ENCODE data around the gene RER1.
A peak's percentile ranks its signal among the peaks of the same experiment; 100 is the strongest.

The RER1 gene

DNA sequence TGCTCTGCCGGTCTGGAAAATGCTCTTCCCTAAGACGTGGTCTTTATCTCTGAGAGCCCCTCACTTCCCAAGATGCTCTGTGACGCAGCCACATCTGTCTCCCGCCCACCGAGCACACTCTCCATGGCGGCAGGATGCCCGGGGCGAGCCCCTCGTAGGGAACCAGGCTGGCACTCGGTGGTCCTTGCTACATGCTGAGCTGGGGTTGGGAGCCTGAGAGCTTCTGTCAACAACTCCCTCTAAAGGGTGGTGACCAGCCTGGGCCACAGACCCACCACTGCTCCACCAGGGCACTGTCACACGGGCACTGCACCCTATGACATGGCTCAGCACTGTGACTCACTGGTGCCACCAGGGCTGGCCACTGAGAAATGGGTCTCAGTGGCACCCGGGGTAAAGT, 18.1 kb downstream of the RER1 start:
- no peak for DNase-seq

- DNase-seq = no peak
These were observed 20.3 kb downstream of the RER1 start for GRCh38 chr1:2411801-2412394.

GRCh38 chr1:2412395-2412772, 20.7 kb downstream of the RER1 start, which contains the start of gene PEX10:
Gene PEX10, minus strand, starts transcription at chr1:2412564. Its CDS starts 62 bp downstream, at chr1:2412502.
- DNase-seq = peak; percentile 92 to 94

DNA sequence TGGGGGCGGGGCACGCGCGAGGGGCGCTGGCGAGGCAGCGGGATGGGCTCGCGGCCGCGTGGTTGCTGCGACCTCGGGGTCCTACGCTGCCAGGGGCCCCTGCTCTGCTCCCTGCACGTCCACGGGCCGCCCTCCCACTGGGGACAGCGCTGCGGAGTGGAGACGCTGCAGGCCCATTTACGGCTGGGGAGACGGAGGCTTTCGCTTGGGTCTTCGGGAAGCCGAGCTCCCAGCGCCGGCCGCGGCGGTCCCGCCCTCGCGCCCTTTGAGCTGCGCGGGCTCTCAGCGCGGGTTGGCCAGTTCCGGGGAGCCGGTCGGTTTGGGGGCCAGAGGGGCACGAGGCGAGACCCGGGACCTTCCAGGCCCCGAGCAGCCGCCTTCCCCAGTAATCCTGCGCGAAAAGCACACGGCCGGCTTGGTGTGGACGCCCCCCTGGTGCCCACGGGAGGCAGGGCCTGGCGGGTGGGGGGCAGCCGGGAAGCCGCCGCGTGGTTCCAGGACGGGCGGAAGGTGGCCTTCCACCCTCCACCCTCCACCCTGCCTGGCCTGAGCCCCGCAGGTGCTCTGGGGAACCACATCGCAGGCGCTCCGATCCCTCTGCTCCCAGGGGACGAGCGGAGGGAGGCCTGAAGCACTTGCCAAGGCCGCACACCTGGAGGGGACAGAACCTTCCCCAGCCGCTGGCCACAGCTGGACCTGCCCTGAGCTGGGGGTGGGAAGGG, 21.3 kb downstream of the RER1 start:
- DNase-seq = peak in 1 of 2 experiments; percentile 54

- no peak for DNase-seq
These were observed 22.1 kb downstream of the RER1 start for GRCh38 chr1:2413495-2414296.

GRCh38 chr1:2414297-2414958, 22.8 kb downstream of the RER1 start:
- peak; percentile 36 to 51 for DNase-seq

- DNase-seq = no peak
These were observed 23.7 kb downstream of the RER1 start for GRCh38 chr1:2415337-2415736.

- no peak for DNase-seq
These were observed 24.2 kb downstream of the RER1 start for GRCh38 chr1:2415801-2416208.

DNA sequence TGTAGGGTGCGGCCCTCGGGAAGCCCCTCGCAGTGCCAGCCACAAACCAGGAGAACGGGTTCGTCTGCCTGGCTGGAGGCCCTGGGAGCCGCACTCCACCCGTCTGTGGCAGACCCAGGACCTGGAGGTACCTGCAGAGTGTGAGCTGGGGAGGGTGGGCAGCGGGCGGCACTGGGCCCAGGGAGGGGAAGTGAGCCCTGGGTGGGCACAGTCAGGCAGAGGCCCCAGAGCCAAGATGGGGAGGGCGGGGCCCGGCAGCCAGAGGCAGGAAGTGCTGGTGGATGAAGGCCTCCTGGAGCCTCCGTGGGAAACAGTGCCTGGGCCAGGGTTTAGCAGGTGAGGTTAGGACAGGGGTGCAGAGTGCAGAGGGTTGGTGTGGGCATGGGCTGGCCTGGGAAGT, 24.8 kb downstream of the RER1 start:
- DNase-seq = no peak

- no peak for DNase-seq
These were observed 25.6 kb downstream of the RER1 start for GRCh38 chr1:2417083-2417832.

DNA sequence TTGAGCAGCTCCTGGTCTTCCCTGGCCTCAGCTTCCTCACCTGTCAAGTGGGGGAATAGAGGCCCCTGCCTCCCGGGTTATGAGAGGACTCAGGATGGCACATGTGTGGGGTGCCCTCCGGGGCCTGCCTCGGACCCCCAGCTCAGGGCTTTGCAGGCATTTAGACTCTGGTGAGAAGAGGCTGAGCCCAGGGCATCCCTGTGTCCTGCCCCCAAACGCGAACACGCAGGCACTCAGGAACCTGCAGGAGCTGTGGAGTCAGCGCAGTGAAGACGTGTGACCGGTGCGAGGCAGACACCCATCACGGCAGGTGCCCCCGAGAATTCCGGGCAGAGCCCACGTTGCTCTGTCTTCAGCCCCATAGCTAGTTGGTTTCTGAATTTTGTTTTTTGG, 26.2 kb downstream of the RER1 start:
- DNase-seq = no peak

GRCh38 chr1:2418791-2419320, 27.2 kb downstream of the RER1 start:
- no peak for DNase-seq

- DNase-seq = no peak
These were observed 27.8 kb downstream of the RER1 start for GRCh38 chr1:2419416-2419815.

GRCh38 chr1:2422523-2422922, 30.9 kb downstream of the RER1 start:
- no peak for DNase-seq

DNA sequence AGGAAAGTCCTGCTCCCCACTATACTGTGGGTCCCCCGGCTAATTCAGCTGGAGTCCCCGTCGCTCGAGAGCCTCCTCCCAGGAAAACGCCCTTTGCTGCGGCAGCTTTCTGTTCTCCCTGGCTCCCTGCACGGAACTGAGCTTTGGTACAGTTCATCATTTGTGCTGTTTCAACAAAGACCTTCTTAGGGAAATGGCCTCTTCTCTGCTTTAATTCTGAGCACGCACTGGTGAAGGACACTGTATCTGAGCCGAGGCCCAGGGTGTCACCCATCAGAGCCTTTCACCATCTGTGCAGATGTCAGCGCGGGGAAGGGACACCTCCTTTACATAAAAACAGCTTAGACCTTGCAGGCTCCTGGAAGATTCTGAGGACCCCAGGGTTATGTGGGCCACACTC, 34.3 kb downstream of the RER1 start:
- no peak for DNase-seq

GRCh38 chr1:2426540-2426939, 34.9 kb downstream of the RER1 start:
- no peak for DNase-seq

DNA sequence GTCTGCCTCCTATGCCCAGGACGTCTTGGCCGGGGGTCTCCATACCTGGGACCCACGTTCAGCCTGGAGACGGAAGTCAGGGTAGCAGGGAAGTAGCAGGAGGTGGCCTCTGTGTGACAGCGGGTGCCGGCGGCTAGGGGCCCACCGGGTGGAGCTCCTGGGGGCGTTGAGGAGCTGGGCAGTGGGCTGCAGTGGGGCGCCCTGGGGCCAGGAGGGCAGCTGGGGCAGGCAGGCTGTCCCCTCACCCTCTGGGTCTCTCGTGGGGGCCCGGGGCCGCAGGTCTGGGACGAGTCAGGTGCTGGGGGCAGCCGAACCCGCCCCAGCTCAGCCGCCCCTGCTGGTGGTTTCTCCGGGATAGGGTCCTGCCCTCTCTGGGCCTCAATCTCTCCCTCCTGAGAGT, 35.4 kb downstream of the RER1 start:
- no peak for DNase-seq

DNA sequence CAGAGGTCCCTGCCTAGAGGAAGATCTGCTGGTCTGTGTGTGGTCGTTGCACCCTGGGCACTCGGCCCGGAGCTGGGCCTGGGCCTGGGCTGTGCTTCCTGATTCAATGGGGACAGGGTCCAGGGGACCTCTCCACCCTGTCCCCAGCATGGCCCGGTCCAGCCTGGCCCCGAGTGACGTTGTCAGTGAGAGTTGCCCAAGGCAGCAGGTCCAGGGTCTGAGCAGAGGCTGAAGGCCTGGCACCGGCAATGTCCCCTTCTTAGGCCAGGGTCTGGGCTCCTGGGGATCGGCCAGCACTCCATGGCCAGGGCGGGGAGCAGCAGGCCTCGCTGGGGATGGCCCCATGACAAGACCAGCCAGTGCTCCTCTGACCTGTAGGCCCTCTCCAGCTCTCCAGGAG, 36.3 kb downstream of the RER1 start:
- no peak for DNase-seq

GRCh38 chr1:2428490-2428889, 36.8 kb downstream of the RER1 start:
- no peak for DNase-seq

DNA sequence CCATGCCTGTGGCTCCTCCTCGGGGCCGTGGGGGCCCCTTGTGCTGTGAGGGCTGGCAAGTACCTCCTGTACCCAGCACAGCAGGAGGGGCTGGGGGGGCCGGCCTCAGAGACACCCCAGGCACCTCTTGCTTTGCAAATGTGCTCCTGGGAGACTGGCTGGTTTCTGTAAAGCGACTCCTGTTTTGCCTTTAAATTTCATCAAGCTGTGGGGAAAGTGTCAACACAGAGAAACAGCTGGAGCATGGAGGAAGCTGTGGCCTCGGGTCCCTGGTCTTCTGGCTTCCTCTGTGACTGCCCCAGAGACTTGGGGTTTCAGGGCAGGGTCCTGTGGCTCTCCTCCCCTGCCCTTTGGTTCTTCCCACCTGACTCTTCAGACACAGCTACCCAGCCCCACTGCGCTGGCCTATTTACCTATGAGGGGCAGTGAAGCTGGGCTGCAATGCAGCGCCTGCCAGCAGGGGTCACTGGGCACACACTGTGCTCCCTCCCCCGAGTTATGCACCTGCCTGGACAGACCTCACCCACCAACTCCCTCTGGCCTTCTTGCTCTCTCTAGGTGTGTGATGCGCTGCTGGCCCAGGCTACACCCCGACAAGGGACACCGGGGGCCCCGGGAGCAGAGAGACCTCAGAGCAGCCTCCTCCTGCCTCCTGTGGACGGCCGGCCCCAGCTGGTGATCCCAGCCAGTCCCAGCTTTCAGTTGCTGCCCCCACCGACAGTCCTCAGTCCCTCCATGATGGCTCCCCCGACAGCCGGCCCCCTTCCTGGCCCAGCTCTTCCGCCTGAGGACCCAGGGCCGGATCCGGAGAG, 38.3 kb downstream of the RER1 start:
- no peak for DNase-seq

DNA sequence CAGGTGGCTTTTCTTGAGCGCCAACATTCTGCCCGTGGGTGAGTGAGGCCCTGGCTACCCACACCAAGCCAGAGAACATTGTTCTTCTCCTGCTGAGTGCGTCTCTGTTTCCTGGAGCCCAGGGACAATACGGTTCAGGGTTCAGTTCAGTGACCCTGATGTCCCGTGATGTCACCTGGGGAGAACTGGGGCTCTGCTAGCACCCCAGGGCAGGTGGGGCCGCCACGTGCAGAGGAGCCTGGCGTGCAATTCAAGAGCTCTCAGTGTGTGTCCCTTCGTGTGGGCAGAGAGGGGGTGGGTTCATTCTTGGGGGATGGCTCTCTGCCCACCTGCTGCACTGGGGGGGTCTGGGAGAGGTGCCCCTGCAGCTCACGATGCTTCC, 38.9 kb downstream of the RER1 start:
- no peak for DNase-seq

- DNase-seq = no peak
These were observed 39.5 kb downstream of the RER1 start for GRCh38 chr1:2431103-2431502.

All from NCI-H2081 (cell line).